SK-N-SH treated with all-trans-retinoic acid at 6 μM for 48 hours (cell line): ENCODE measurements around the gene SYK.

Experiments
- ARNTL ChIP-seq: fragments of 450-650 bp; formaldehyde crosslinking; IDR thresholded peaks from 2 replicates; pipeline ENCODE4 v1.5.0; 2020; ENCODE audit warnings: low read depth, mild to moderate bottlenecking, moderate library complexity, borderline replicate concordance
- CSDC2 ChIP-seq: fragments of 250-450 bp; sonication (Bioruptor Pico); IDR thresholded peaks from 2 replicates; pipeline ENCODE4 v1.5.0; 2020; ENCODE audit warnings: mild to moderate bottlenecking, moderate library complexity
- CSRNP3 ChIP-seq: fragments of 250-450 bp; sonication (Bioruptor Pico); IDR thresholded peaks from 2 replicates; pipeline ENCODE4 v1.5.1; 2021; ENCODE audit warnings: mild to moderate bottlenecking, moderate library complexity
- GLIS3 ChIP-seq: fragments of 250-450 bp; sonication (Bioruptor Pico); IDR thresholded peaks from 2 replicates; pipeline ENCODE4 v1.5.0; 2020; ENCODE audit warnings: mild to moderate bottlenecking, moderate library complexity
- PPARA ChIP-seq: fragments of 250-450 bp; sonication (Bioruptor Pico); IDR thresholded peaks from 2 replicates; pipeline ENCODE4 v1.5.0; 2020; ENCODE audit warnings: mild to moderate bottlenecking, borderline replicate concordance
- RARB ChIP-seq: fragments of 250-450 bp; sonication (Bioruptor Pico); IDR thresholded peaks from 2 replicates; pipeline ENCODE4 v1.8.0; 2021; ENCODE audit warnings: mild to moderate bottlenecking, moderate library complexity
- TCF4 ChIP-seq: fragments of 250-450 bp; sonication (Bioruptor Pico); IDR thresholded peaks from 2 replicates; pipeline ENCODE4 v1.8.0; 2021; ENCODE audit warnings: mild to moderate bottlenecking, moderate library complexity, borderline replicate concordance
- TOX ChIP-seq: fragments of 250-450 bp; sonication (Bioruptor Pico); IDR thresholded peaks from 2 replicates; pipeline ENCODE4 v1.8.0; 2021; ENCODE audit warnings: mild to moderate bottlenecking, moderate library complexity, borderline replicate concordance
- ZFP3 ChIP-seq: fragments of 250-450 bp; sonication (Bioruptor Pico); IDR thresholded peaks from 2 replicates; pipeline ENCODE4 v1.5.0; 2020; ENCODE audit warnings: mild to moderate bottlenecking, moderate library complexity
- ZFP30 ChIP-seq: fragments of 450-650 bp; formaldehyde crosslinking; IDR thresholded peaks from 2 replicates; pipeline ENCODE4 v1.5.0; 2022; ENCODE audit warnings: mild to moderate bottlenecking, moderate library complexity
- ZNF565 ChIP-seq: fragments of 450-650 bp; formaldehyde crosslinking; conservative IDR thresholded peaks from 2 replicates; pipeline ENCODE4 v1.5.0; 2020; ENCODE audit warnings: low read depth, mild to moderate bottlenecking, moderate library complexity
- ZNF70 ChIP-seq: fragments of 450-650 bp; formaldehyde crosslinking; IDR thresholded peaks from 2 replicates; pipeline ENCODE4 v1.5.0; 2020; ENCODE audit warnings: mild to moderate bottlenecking, moderate library complexity
- TF ChIP-seq, protein P1 (sequence below): fragments of 250-450 bp; sonication (Bioruptor Pico); IDR thresholded peaks from 2 replicates; pipeline ENCODE4 v1.8.0; 2020; ENCODE audit warnings: mild to moderate bottlenecking, moderate library complexity, borderline replicate concordance

GRCh38 chr9:90774682-90775081 is 26.9 kb upstream of the SYK start:
- TF ChIP-seq ZFP30 (CRISPR knock-in tag) = no peak
- TF ChIP-seq, protein P1, sequence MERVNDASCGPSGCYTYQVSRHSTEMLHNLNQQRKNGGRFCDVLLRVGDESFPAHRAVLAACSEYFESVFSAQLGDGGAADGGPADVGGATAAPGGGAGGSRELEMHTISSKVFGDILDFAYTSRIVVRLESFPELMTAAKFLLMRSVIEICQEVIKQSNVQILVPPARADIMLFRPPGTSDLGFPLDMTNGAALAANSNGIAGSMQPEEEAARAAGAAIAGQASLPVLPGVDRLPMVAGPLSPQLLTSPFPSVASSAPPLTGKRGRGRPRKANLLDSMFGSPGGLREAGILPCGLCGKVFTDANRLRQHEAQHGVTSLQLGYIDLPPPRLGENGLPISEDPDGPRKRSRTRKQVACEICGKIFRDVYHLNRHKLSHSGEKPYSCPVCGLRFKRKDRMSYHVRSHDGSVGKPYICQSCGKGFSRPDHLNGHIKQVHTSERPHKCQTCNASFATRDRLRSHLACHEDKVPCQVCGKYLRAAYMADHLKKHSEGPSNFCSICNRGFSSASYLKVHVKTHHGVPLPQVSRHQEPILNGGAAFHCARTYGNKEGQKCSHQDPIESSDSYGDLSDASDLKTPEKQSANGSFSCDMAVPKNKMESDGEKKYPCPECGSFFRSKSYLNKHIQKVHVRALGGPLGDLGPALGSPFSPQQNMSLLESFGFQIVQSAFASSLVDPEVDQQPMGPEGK = no peak
- no peak for TF ChIP-seq ZNF565 (CRISPR knock-in tag)
- TF ChIP-seq ZFP3 (CRISPR knock-in tag) = no peak
- no peak for TF ChIP-seq RARB (CRISPR knock-in tag)
- no peak for TF ChIP-seq TCF4 (CRISPR knock-in tag)
- no peak for TF ChIP-seq CSDC2 (CRISPR knock-in tag)
- TF ChIP-seq TOX (CRISPR knock-in tag) = no peak
- no peak for TF ChIP-seq ZNF70 (CRISPR knock-in tag)
- no peak for TF ChIP-seq CSRNP3 (CRISPR knock-in tag)
- TF ChIP-seq PPARA = no peak
- no peak for TF ChIP-seq ARNTL (CRISPR knock-in tag)
- TF ChIP-seq GLIS3 (CRISPR knock-in tag) = no peak
